DLD1 (cell line): ENCODE data around the gene C1D.
"Not testable (repeated sequence)": the region's sequence is repeated elsewhere in the genome, so short reads cannot be mapped to it uniquely, and the experiment has no call there.

Source experiments
- in situ Hi-C: cut with HindIII; loops from 2 replicates; pipeline ENCODE4 v1.10.0; 2017; ENCODE audit warnings: low sequenced_read_pairs

The C1D gene, protein sequence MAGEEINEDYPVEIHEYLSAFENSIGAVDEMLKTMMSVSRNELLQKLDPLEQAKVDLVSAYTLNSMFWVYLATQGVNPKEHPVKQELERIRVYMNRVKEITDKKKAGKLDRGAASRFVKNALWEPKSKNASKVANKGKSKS

DNA sequence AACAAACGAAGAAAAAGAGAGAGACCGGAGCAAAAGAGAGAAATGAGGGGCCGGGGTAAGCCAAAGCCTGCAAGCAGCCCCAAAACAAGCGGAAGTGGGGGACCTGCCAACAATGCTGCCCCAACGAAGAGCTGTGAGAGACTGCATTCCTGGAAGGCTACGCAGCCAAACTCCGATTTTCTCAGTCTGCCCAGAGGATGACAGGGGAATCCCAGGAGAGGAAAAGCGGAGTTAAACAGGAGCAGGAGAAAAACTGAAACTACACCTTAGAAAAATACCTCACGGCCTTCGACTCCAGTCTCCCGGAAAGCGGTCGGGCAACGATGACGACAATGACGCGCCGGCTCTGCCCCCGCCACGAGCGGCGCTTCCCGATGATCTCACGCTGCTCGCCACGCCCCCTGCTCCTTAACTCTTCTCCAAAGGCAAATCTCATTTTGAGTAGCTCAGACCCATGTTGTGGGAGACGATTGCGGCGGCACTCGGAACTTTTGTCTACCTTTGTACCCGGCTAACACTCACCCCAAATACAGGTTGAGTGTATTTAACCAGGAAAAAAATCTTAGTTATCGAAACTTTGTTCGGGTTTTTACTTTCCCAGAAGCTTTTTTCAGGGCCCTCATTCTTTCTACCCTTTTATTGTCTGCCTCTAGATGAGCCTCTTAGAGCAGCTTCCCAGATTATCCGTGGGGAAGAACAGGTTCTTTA lies at the start of gene C1D:
Gene C1D, minus strand, starts transcription at position 325 of the 708 bp plus-strand sequence. CDS start 15,694 bp downstream, outside the sequence.
- in situ Hi-C loops, result no loop called here

DNA sequence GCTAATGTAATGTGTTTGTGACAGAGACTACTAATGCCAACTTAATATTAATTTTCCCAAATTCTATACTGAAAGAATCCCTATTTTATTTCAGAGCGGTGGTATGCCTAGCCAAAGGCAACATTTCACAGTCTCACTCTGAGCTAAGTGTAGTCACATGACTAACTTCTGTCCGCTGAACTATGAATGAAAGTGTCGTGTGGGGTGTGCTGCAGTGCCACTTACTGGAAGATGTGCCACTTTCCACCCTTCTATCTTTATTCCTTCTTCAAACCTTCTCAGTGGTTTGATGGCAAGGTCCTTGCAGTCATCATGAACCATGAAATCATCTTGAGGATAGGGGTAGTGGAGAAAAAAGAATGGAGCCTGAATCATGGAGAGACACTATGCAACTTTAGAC lies 47.3 kb upstream of the C1D start:
- in situ Hi-C loops, result no loop called here

DNA sequence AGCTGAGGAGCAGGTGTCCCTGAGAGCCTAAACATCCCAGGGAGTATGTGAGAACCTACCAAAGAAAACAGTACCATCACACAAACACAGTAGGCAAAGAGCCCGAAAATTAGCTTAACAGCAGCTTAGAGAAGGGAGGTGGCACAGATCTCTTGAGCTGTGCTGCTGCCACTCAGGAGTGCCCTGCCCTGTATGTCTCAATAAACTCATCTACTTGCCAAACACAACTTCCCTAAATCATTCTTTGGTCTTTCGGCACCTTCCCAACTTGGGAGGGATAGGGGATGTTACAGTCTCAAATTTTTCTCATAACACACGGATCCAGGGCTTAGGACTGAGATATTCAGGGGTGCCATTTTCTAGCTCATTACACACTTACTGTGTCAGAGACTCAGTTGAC lies 45.3 kb upstream of the C1D start:
- in situ Hi-C loops, result no loop called here

DNA sequence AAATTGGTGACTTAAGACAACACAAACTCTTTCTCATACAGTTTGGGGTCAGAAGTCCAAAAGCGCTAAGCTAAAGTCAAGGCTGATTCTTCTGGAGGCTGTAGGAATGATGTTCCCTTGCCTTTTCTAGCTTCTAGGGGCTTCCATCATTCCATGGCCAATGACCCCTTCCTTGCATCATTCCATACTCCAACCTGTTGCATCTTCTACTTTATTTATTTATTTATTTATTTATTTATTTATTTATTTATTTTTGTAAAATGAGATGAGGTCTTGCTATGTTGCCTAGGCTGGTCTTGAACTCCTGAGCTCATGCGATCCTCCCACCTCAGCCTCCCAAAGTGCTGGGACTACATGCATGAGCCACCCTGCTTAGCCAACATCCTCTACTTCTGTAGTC lies 44.7 kb upstream of the C1D start:
- in situ Hi-C loops, result no loop called here

DNA sequence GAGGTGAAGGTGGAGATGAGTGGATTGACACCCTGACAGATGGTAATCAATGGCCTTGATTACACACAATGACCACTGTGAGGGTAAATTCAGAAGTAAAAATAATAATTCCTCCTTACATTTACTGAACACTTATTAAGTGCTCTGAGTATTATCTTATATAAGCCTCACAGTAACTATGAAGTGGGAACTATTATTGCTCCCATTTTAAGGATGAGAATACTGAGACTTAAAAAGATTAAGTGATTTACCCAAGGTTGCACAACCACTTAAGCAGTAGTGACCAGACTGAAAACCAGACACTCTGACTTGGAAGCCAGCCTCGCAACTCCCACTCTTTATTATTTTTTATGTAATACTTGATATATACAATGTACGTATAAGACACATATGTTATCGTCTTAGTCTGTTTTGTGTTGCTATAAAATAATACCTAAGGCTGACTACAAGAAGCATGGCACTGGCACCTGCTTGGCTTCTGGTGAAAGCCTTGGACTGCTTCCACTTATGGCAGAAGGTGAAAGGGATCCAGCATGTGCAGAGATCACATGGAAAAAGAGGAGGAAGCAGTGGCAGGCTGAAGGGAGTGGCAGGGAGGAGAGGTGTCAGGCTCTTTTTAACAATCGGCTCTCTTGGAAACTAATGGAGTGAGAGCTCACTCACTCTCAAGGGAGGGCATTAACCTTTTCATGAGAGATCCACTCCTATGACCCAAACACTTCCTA lies 41.5 kb upstream of the C1D start:
- in situ Hi-C loops, result no loop called here

DNA sequence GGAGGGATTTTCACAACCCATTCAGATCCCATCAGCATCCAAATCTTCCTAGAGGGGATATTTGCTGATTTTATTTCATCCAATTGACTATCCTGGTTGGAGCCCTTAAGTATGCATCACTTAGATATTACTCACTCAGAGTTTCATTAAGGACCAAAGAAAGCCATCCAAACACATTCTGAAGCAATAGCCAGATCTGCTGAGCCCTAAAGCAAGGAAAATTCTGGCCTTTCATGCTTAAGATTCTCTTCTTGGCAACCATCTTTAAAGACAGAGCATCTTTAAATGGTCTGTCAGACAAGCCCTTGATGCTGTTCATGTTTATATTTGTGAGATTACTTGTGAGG lies 40.9 kb upstream of the C1D start:
- in situ Hi-C loops, result no loop called here

DNA sequence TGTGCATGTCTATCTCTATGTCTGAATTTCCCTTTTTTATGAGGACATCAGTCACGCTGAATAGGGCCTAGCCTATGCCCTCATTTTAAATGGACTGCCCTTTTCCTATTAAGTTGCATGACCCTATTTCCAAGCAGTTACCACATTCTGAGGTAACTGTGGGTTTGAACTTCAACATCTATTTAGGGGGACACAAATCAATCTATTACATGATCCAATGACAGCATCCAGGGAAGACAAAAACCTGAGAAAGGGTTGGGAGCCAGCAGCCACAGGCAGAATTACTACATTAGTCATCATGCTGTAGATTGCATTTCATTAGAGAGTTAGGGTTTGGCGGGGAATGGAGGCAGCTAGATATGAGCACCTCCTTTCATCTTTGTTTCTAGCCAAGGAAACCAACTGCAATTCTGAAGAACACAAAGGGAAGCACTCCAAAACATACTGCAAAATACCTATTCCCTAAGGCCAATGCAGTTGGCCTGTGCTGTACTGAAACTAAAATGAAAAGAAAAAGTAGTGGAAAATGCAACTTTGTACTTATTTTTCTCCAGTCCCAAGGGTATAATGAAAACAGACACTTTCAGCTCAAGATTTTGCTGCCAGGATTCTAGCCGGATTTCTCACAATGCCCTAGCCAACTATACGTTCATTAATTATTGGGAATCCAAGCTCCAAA lies 40.4 kb upstream of the C1D start:
- in situ Hi-C loops, result no loop called here

DNA sequence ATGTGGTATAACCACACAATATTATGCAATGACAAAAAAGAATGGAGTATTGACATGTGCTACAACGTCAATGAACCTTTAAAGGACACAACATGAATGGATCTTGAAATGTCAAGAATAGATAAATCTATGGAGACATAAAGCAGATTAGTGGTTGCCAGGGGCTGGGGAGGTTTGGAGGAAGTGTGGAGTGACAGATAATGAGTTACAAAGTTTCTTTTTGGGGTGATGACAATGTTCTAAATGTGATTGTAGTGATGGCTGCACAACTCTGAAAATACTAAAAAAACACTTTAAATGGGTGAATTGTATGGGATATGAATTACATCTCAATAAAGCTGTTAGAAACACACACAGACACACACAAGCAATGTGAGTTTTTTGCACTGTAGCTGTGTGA lies 37.4 kb upstream of the C1D start:
- in situ Hi-C loops, result no loop called here

DNA sequence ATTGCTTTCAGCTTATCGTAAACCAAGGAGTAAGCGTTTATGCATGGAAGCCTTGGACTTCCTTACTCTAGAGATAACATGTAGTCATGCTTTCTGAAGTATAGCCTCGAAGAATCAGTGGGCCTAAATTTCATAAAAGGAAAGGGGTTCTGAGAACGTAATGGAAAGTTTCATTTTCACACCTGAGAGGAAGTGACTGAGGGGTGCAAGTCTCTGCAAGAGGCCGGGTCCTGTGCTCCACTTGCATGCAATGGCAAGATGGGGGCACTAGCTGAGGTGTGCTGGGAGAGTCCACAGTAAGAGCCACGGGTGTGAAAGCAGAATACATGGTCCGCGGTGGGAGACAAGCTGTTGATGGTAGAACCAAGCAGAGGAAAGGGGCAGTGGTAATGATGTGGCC lies 36.5 kb upstream of the C1D start:
- in situ Hi-C loops, result no loop called here

DNA sequence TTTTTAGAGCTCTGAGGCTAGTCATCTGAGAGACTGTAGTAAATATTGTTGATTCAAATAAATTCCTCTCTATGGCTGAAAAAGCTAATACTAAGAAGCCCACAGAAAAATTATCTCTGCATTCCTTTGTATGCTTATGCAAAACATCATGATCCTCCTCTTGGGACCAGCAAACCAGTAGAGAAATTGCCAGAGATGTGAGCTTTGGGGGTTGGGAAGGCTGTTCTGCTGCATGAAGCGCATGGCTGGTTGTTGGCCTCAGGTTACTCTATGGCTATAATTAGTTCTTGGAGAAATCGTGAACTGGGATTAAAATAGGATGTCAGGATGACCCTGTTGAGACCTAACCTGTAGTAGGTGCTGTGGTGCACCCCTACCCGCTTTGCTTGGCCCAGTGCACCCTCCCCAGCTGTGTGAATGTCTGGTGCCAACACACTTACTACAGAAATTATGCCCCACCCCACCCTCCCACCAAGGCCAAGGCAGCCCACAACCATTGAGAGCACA lies 35.5 kb upstream of the C1D start:
- in situ Hi-C loops, result no loop called here

DNA sequence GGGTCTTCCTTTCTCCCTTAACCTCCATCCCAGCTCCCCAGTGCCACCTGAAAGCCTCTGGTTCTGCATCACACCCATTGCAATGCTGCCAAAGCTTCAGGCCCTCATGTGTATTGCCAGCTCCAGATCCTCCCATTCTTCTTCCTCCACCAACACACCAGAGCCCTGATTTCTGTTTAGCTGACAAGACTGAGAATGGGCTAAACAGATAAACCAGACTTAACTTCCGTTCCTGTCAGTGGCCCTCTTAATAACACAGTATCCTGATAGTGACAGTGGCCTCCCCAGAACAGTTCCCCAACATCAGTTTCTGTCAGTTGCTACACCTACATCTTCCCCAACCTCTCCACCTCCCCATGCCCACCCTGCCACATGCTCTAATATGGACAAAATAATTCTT lies 31.3 kb upstream of the C1D start:
- in situ Hi-C loops, result no loop called here

DNA sequence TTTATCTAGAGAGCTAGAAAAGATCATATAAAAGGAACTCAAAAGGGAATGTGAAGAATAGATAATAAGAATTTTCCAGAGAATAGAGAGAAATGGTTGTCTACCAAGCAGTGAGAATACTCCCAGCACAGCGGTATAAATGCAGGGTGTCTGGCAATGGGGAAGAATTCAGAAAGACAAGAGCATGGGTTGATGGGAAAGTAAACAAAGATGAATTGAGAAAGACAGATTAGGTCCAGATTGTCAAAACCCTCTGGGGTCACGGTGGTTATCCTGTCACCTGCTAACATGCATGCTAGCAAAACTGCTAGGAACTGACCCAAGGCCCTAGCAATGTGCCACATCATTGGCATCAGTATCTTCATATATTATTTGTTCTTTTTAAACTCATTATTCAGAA lies 30.8 kb upstream of the C1D start:
- in situ Hi-C loops, result no loop called here

DNA sequence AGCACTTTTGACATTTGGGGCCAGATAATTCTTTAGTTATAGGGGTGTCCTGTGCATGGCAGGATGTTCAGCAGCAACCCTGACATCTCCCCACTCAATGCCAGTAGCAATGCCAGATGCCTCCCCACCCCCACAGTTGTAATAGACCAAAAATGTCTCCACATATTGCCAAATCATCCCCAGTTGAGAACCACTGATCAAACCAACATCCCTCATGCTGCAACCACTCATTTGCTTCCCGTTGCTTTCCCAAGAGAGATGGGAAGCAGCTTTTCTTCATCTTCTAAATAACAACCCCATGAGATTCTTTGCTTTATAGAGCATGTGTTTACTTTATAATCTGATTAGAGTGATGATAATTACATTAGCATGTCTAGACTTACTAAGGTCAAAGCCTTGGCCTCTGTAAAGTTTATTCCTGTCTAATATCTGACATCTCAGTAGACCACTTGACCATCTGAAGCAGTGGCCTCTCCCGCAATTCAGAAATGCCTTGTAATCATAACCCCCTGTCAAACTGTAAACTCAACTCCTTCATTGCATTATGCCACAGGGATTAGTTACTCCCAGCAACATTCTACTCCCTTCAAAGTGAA lies 28.7 kb upstream of the C1D start:
- in situ Hi-C loops, result no loop called here

DNA sequence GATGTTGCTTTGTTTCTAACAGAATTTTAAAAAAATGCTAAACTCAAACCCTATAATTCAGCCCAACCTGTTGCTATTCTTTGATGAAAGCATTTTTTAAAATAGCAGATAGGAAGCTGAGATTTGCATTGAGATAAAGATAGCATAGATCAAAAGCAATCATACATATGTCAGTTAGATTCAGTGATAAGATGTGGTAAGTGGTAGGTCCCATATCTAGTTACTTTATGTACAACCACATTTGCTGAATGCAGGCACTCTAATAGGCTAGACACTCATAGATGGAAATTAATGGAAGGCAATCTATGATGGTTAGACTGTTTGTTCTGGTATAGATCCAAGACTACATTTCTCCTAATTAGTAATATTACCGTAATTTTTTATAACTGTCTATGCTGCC lies 27.2 kb upstream of the C1D start:
- in situ Hi-C loops, result no loop called here

DNA sequence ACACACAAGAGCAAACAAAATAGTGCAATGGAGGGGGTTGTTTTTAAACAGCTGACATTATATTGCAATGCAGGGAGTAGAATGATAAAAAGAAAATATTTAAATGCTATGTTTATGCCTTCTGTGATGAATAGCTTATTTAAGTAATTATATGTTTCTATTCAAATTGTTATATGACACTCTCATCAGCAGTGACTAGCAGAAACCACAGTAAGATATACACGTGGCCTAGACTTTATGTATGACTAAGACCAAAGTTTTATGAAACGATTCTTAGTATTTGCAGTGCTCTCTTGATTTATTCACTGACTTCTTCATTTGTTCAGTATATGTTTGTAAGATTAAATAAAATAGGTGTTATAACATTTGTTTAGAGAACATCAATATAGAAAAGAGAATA lies 26.1 kb upstream of the C1D start:
- in situ Hi-C loops, result no loop called here

DNA sequence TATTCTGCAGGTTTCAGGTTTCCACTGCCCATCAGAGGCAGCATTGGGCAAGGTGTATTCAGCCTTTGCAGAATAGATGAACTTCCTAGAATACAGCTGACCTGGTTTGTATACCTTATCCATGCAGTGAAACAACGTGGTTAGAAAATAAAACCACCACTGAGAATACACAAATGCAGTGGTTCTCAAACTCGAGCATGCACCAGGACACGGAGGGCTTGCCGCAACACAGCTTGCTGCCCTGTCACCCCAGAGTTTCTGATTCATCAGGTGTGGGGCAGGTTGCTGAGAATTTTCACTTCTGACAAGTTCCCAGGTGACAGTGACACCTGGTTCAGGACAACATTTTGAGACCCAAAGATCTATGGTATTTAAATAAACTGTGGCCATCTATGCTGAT lies 23.4 kb upstream of the C1D start:
- in situ Hi-C loops, result no loop called here

DNA sequence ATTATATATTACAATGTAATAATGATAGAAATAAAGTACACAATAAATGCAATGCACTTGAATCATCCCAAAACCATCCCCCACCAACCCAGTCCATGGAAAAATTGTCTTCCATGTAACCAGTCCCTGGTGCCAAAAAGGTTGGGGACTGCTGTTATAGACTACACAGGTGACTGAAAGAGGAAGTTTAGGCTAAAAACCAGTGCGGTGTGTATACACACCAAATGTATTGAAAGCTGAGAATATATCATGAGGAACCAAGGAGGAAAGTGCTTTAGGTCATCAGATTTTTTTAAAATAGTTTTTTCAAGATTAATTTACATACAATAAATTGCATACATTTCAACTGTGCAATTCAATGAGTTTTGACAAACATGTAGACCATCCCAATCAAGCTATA lies 20.5 kb upstream of the C1D start:
- in situ Hi-C loops, result no loop called here

DNA sequence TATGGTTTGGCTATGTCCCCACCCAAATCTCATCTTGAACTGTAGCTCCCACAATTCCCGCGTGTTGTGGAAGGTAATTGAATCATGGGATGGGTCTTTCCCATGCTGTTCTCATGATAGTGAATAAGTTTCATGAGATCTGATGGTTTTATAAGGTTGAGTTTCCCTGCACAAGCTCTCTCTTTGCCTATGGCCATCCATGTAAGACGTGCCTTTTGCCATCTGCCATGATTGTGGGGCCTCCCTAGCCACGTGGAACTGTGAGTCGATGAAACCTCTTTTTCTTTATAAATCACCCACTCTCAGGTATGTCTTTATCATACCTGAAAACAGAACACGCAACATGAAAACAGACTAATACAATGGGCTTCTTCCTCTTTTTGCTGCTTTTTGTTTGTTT lies 11.2 kb upstream of the C1D start:
- in situ Hi-C loops, result no loop called here

DNA sequence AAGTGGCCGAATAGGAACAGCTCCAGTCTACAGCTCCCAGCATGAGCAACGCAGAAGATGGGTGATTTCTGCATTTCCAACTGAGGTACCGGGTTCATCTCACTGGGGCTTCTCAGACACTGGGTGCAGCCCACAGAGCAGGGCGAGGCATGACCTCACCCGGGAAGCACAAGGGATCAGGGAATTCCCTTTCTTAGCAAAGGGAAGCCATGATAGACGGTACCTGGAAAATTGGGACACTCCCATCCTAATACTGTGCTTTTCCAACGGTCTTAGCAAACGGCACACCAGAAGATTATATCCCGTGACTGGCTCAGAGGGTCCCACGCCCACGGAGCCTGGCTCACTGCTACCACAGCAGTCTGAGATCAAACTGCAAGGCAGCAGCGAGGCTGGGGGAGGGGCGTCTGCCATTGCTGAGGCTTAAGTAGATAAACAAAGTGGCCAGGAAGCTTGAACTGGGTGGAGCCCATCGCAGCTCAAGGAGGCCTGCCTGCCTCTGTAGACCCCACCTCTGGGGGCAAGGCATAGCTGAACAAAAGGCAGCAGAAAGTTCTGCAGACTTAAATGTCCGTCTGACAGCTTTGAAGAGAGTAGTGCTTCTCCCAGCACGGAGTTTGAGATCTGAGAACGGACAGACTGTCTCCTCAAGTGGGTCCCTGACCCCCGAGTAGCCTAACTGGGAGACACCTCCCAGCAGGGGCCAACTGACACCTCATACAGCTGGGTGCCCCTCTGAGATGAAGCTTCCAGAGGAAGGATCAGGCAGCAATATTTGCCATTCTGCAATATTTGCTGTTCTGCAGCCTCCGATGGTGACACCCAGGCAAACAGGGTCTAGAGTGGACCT lies 1.2 kb upstream of the C1D start:
- in situ Hi-C loops, result not testable (repeated sequence)

DNA sequence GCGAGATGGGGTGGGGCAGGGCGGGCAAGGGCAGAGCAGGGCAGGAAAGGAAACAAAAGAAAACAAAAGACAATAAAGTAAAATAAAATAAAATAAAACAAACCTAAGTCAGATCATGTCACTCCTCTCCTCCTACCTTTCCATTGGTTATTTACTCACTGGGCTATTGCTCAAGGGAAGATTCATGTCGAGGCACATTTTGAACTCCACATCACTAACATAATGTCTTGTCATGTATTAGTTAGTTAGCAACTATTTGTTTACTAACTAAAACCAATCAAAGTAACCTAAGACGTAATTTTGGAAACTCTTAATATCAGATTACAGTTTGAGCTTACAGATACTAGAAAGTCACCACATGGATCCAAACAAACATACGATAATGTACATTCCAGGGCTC lies 2.2 kb downstream of the C1D start:
- in situ Hi-C loops, result no loop called here
